Measurements from ENCODE around the gene COL26A1.

DNA sequence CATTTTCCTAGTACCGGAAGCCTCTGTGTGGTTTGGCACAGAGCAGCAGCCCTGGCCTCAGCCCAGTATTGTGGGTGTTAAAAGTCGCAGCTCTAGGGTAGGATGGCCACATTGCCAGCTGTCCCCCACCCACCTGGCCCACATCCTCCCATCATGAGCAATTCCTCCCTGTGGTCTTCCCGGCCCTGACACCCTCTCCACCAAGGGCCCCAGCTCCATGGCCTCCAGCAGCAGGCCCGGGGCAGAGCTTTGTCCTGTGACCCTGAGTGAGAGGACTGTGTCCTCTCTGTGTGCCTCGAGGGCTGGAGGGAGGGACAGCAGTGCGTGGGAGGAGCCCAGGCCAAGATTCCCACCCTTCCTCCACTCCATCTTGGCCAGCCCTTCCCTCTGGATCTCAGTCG is 172.7 kb downstream of the COL26A1 start:
- TF ChIP-seq CTCF (IDR thresholded peaks at IDR 0.05; ENCODE audit: poor library complexity) (no peak), EZH2 (IDR thresholded peaks at IDR 0.05; ENCODE audit: borderline replicate concordance) (no peak), EZH2phosphoT487 (IDR thresholded peaks at IDR 0.05; ENCODE audit: low read depth, severe bottlenecking, unreplicated experiment) (no peak)
